Natural killer cell treated with Interleukin-12 subunit alpha and Interleukin-12 subunit beta and Interleukin-15 and Interleukin-18, amount 100 ng/mL, for 72 hours (primary cell): ENCODE data around the gene RMI1. TPM values are rescaled to one million over a fixed set of nuclear protein-coding genes. Genes with fewer than 3 reads are reported as not detected.
A peak's percentile ranks its signal among the peaks of the same experiment; 100 is the strongest.
"Not testable (repeated sequence)": the region's sequence is repeated elsewhere in the genome, so short reads cannot be mapped to it uniquely, and the experiment has no call there.

Experiments
- ATAC-seq, 2 donors: fragments of 150-1000 bp; cut with Tn5 transposase in 1 of 2; sonication (Bioruptor Pico), chemical (Tn5 transposase) in 1 of 2; 2 replicates each; pipeline ENCODE4 v1.10.0; 2021
- DNase-seq: peaks from one replicate; pipeline ENCODE4 v3.0.0; 2022; ENCODE audit warnings: low spot score
- H3K27ac Mint-ChIP-seq, 2 donors: 1 replicate in 1 of 2; 2 replicates in 1 of 2; pipeline ENCODE4 v1.8.0; 2022; ENCODE audit warnings: mixed read lengths in 2 of 2, mild to moderate bottlenecking in 1 of 2, moderate library complexity in 1 of 2
- H3K27me3 Mint-ChIP-seq, 2 donors: 1 replicate in 1 of 2; 2 replicates in 1 of 2; pipeline ENCODE4 v1.8.0; 2022; ENCODE audit warnings: mixed read lengths in 2 of 2
- H3K36me3 Mint-ChIP-seq: one replicate; pipeline ENCODE4 v1.8.0; 2022; ENCODE audit warnings: mixed read lengths
- H3K4me1 Mint-ChIP-seq, 2 donors: 1 replicate in 1 of 2; 2 replicates in 1 of 2; pipeline ENCODE4 v1.8.0; 2022; ENCODE audit warnings: low read depth in 2 of 2, mixed read lengths in 2 of 2, mild to moderate bottlenecking in 1 of 2
- H3K4me3 Mint-ChIP-seq: one replicate; pipeline ENCODE4 v1.8.0; 2022; ENCODE audit warnings: mixed read lengths
- H3K9me3 Mint-ChIP-seq: 2 replicates; pipeline ENCODE4 v1.8.0; 2022; ENCODE audit warnings: mixed read lengths
- total RNA-seq, 2 donors: library from RNA; stranded (reverse); gene quantifications; one replicate each; pipeline ENCODE4 v1.2.3, GENCODE V29; 2022

The RMI1 gene
- total RNA-seq, 2 donors from 2014 or later = 12.8 to 16.1 TPM

GRCh38 chr9:84000186-84000585, 19.6 kb downstream of the RMI1 start:
- no peak for DNase-seq
- no peaks in the 10 kb centered on the region for H3K27me3 Mint-ChIP-seq
- no peaks in the 10 kb centered on the region for H3K9me3 Mint-ChIP-seq
- H3K27ac Mint-ChIP-seq = no peak overlapping the region
- H3K4me3 Mint-ChIP-seq = no peak overlapping the region
- no peak for ATAC-seq
- peaks cover 5% of the 10 kb centered on the region for H3K36me3 Mint-ChIP-seq
- peaks cover 0 to 10% of the 10 kb centered on the region in 2 donors for H3K4me1 Mint-ChIP-seq

GRCh38 chr9:84001621-84002020, 21.0 kb downstream of the RMI1 start:
- Mint-ChIP-seq H3K27ac (no peak overlapping the region), H3K4me3 (no peak overlapping the region), H3K36me3 (peaks cover 5% of the 10 kb centered on the region), H3K9me3 (no peaks in the 10 kb centered on the region), H3K27me3 (no peaks in the 10 kb centered on the region), H3K4me1 (peaks cover 0 to 10% of the 10 kb centered on the region in 2 donors)
- DNase-seq (no peak), ATAC-seq (no peak)

- ATAC-seq = peak in 1 of 2 donors; percentile 62
- H3K27me3 Mint-ChIP-seq = no peaks in the 10 kb centered on the region
- no peak for DNase-seq
- H3K4me1 Mint-ChIP-seq = peaks cover 0 to 10% of the 10 kb centered on the region in 2 donors
- peak overlapping the region; percentile 44 for H3K4me3 Mint-ChIP-seq
- H3K9me3 Mint-ChIP-seq = no peaks in the 10 kb centered on the region
- peaks cover 5% of the 10 kb centered on the region for H3K36me3 Mint-ChIP-seq
- H3K27ac Mint-ChIP-seq = no peak overlapping the region
These were observed 21.7 kb downstream of the RMI1 start for GRCh38 chr9:84002344-84002743.

GRCh38 chr9:84003246-84003645, 22.6 kb downstream of the RMI1 start:
- Mint-ChIP-seq H3K27me3 (no peaks in the 10 kb centered on the region), H3K9me3 (no peaks in the 10 kb centered on the region), H3K4me3 (no peak overlapping the region), H3K36me3 (peaks cover 5% of the 10 kb centered on the region), H3K27ac (no peak overlapping the region), H3K4me1 (peaks cover 0 to 10% of the 10 kb centered on the region in 2 donors)
- DNase-seq (no peak), ATAC-seq (no peak)

GRCh38 chr9:84007662-84008061, 27.1 kb downstream of the RMI1 start:
- DNase-seq (no peak), ATAC-seq (no peak)
- H3K9me3 Mint-ChIP-seq = no peaks in the 10 kb centered on the region
- no peaks in the 10 kb centered on the region for H3K27me3 Mint-ChIP-seq
- no peak overlapping the region for H3K4me3 Mint-ChIP-seq
- no peak overlapping the region for H3K27ac Mint-ChIP-seq
- H3K36me3 Mint-ChIP-seq = no peaks in the 10 kb centered on the region
- no peaks in the 10 kb centered on the region for H3K4me1 Mint-ChIP-seq

GRCh38 chr9:84024041-84024575, 43.5 kb downstream of the RMI1 start:
- no peaks in the 10 kb centered on the region for H3K36me3 Mint-ChIP-seq
- ATAC-seq = no peak
- no peak overlapping the region for H3K27ac Mint-ChIP-seq
- peaks cover 11 to 22% of the 10 kb centered on the region in 2 donors for H3K27me3 Mint-ChIP-seq
- no peaks in the 10 kb centered on the region for H3K9me3 Mint-ChIP-seq
- H3K4me1 Mint-ChIP-seq = no peaks in the 10 kb centered on the region
- DNase-seq = no peak
- no peak overlapping the region for H3K4me3 Mint-ChIP-seq

GRCh38 chr9:84027201-84027600, 46.6 kb downstream of the RMI1 start:
- DNase-seq (no peak), ATAC-seq (no peak)
- Mint-ChIP-seq H3K4me3 (no peak overlapping the region), H3K36me3 (no peaks in the 10 kb centered on the region), H3K27me3 (peaks cover 9 to 22% of the 10 kb centered on the region in 2 donors), H3K4me1 (no peaks in the 10 kb centered on the region), H3K27ac (no peak overlapping the region), H3K9me3 (no peaks in the 10 kb centered on the region)

- ATAC-seq (no peak), DNase-seq (no peak)
- Mint-ChIP-seq H3K36me3 (no peaks in the 10 kb centered on the region), H3K4me1 (no peaks in the 10 kb centered on the region), H3K4me3 (no peak overlapping the region), H3K9me3 (no peaks in the 10 kb centered on the region), H3K27me3 (peaks cover 21 to 29% of the 10 kb centered on the region in 2 donors), H3K27ac (no peak overlapping the region)
These were observed 50.9 kb downstream of the RMI1 start for GRCh38 chr9:84031534-84031933.

GRCh38 chr9:84041857-84042256, 61.3 kb downstream of the RMI1 start:
- H3K27me3 Mint-ChIP-seq = peaks cover 35 to 37% of the 10 kb centered on the region in 2 donors
- not testable (repeated sequence) for H3K36me3 Mint-ChIP-seq, H3K4me1 Mint-ChIP-seq, H3K4me3 Mint-ChIP-seq, H3K9me3 Mint-ChIP-seq, ATAC-seq, H3K27ac Mint-ChIP-seq, DNase-seq

- peaks cover 8 to 18% of the 10 kb centered on the region in 2 donors for H3K27me3 Mint-ChIP-seq
- H3K9me3 Mint-ChIP-seq = peaks cover 7% of the 10 kb centered on the region
- H3K27ac Mint-ChIP-seq = no peak overlapping the region
- H3K4me3 Mint-ChIP-seq = no peak overlapping the region
- DNase-seq (no peak), ATAC-seq (no peak)
- H3K4me1 Mint-ChIP-seq = peaks cover 0 to 5% of the 10 kb centered on the region in 2 donors
- H3K36me3 Mint-ChIP-seq = peaks cover 10% of the 10 kb centered on the region
These were observed 65.0 kb downstream of the RMI1 start for GRCh38 chr9:84045481-84046097.

Other genes starting within 250 kb of the RMI1 start
- gene GKAP1, start 163.0 kb upstream of the RMI1 start, total RNA-seq = 1 to 10 TPM; 2.5 to 4.3 TPM
- 1 to 10 TPM; 2.6 to 4.0 TPM for gene KIF27, start 59.4 kb upstream of the RMI1 start, total RNA-seq
- 100 to 1,000 TPM; 545 to 772 TPM for gene HNRNPK, start 590 bp upstream of the RMI1 start, total RNA-seq